Measurements from ENCODE around the gene DENND2A.

DENND2A gene

DNA sequence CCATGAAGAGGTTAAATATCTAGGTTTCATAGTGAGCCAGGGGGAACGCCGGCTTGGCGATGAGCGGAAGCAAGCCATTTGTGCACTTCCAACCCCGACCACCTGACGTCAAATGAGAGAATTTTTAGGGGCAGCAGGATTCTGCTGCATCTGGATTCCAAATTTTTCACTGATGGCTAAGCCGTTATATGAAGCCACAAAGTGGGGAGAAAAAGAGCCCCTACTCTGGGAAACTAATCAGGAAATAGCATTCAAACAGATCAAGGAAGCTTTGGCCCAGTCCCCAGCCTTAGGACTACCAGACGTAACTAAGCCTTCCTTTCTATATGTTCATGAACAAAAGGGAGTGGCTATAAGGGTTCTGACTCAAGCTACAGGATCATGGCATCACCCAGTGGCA, 19.2 kb upstream of the DENND2A start:
- H3K9me3 ChIP-seq (ENCODE audit: control insufficient read depth, low read length), result no peaks in the 10 kb centered on the region
- no peak overlapping the region for H3K4me3 ChIP-seq (ENCODE audit: insufficient read depth, low read depth, low read length, poor library complexity, severe bottlenecking)
- no peaks in the 10 kb centered on the region for H3K36me3 ChIP-seq (ENCODE audit: control insufficient read depth, insufficient read depth, low read length)
- H3K27me3 ChIP-seq (replicated peaks; ENCODE audit: control insufficient read depth, insufficient read depth, low read length, poor library complexity, severe bottlenecking), result no peaks in the 10 kb centered on the region
- H3K4me1 ChIP-seq (ENCODE audit: control insufficient read depth, insufficient read depth, low read length, poor library complexity, severe bottlenecking), result peaks cover 4% of the 10 kb centered on the region
- DNase-seq, result no peak
- H3K27ac ChIP-seq (ENCODE audit: insufficient read depth, low read length, poor library complexity, severe bottlenecking), result no peak overlapping the region

DNA sequence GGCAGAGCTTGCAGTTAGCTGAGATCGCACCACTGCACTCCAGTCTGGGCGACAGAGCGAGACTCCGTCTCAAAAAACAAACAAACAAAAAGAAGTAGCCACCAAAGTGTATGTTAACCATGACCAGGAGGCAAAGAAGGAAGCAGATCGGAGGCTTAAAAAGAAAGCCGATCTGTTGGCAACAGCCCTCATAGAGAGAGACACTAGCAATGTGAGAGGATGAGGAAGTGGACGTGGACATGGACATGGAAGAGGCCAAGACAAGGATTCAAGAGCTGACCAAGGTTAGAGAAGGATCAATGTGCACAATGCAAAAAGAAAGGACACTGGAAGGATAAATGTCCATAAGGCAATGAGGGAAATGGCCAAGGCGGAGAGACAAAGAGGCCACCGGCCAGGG, 17.3 kb upstream of the DENND2A start:
- Histone ChIP-seq H3K27ac (ENCODE audit: insufficient read depth, low read length, poor library complexity, severe bottlenecking) (no peak overlapping the region), H3K36me3 (ENCODE audit: control insufficient read depth, insufficient read depth, low read length) (no peaks in the 10 kb centered on the region), H3K4me3 (ENCODE audit: insufficient read depth, low read depth, low read length, poor library complexity, severe bottlenecking) (no peak overlapping the region), H3K9me3 (ENCODE audit: control insufficient read depth, low read length) (no peaks in the 10 kb centered on the region), H3K27me3 (replicated peaks; ENCODE audit: control insufficient read depth, insufficient read depth, low read length, poor library complexity, severe bottlenecking) (no peaks in the 10 kb centered on the region), H3K4me1 (ENCODE audit: control insufficient read depth, insufficient read depth, low read length, poor library complexity, severe bottlenecking) (peaks cover 4% of the 10 kb centered on the region)
- DNase-seq, result no peak

DNA sequence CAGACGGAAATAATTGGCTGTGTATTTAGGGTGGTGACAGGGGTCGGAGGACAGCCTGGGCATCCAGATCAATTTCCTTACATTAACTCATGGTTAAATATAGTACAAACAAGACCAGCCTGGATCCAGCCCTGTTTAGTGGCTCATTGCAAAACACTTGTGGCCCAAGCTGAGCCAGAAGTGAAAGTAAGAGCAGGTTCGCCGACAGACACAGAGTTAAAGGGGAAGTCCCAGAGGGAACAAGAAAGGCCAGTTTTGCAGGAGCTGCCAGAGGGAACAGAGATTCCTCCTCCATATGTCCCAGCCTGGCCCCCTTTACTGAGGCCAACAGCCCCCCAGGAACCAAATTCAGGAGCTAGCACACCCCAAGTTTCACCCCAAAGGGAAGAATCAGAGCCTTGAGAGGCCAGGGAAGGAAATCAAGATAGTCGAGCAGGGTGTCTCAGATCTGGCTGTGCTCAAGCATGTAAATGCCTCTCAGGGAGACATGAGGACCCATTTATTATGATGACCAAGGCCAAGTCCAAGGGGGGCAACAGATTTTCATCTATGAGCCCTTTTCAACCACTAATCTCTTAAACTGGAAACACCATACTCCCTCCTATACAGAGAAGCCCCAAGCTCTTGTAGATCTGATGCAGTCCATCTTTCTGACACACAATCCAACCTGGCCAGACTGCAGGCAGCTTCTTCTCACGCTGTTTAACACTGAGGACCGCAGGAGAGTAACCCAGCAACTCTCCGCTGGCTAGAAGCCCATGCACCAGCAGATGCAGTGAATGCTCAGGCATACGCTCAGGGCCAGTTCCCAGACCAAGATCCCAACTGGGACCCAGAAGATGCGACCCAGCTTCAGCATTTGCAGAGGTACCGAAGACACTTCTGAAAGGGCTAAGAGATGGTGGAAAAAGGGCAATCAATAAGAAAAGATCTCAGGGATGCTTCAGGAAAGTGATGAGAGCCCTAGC, 16.2 kb upstream of the DENND2A start:
- no peaks in the 10 kb centered on the region for H3K27me3 ChIP-seq (replicated peaks; ENCODE audit: control insufficient read depth, insufficient read depth, low read length, poor library complexity, severe bottlenecking)
- no peaks in the 10 kb centered on the region for H3K9me3 ChIP-seq (ENCODE audit: control insufficient read depth, low read length)
- peaks cover 4% of the 10 kb centered on the region for H3K4me1 ChIP-seq (ENCODE audit: control insufficient read depth, insufficient read depth, low read length, poor library complexity, severe bottlenecking)
- no peaks in the 10 kb centered on the region for H3K36me3 ChIP-seq (ENCODE audit: control insufficient read depth, insufficient read depth, low read length)
- peak overlapping the region; percentile 26 for H3K4me3 ChIP-seq (ENCODE audit: insufficient read depth, low read depth, low read length, poor library complexity, severe bottlenecking)
- H3K27ac ChIP-seq (ENCODE audit: insufficient read depth, low read length, poor library complexity, severe bottlenecking), result no peak overlapping the region
- no peak for DNase-seq

DNA sequence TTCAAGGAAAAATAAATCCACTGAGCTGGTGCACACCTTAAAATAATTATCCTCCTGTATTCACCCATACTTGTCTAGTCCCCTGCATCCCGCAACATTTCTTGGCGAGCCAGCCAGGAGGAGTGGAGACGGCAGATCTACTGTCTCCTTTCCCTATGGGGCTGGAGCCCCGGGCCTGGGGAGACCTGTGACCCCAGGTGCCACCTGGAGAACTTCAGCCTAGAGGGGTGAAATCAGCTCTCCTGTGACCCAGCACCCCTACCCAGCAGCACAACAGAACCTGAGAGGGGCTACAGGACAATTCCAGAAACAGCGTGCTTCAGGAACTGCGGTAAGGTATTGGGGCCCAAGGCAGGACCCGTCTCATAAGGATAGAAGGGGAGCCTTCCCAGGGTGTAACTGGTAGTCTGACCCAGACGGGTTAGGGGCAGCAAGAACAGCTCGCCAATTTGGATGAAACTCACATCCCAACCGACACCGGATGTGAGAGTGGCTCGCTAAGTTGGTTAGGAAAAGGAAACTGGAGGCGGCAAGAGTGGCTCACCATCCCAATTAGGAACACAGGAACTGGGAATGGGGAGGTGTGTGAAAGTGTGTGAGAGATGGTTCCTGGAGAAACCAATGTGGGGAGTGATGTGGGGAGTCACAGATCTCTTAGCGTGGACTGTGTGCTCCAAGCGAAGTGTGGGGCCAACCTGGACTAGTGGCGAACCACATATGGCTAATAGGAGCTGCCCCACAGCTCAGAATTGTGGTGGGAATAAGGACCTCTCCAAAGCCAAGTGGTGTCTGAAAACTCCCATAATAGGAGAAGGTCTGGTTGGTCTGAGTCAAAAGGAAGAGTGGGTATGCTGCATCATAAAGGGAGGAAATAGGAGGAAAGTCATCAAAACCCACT, 15.1 kb upstream of the DENND2A start:
- Histone ChIP-seq H3K4me3 (ENCODE audit: insufficient read depth, low read depth, low read length, poor library complexity, severe bottlenecking) (no peak overlapping the region), H3K27me3 (replicated peaks; ENCODE audit: control insufficient read depth, insufficient read depth, low read length, poor library complexity, severe bottlenecking) (no peaks in the 10 kb centered on the region), H3K9me3 (ENCODE audit: control insufficient read depth, low read length) (no peaks in the 10 kb centered on the region), H3K36me3 (ENCODE audit: control insufficient read depth, insufficient read depth, low read length) (no peaks in the 10 kb centered on the region), H3K4me1 (ENCODE audit: control insufficient read depth, insufficient read depth, low read length, poor library complexity, severe bottlenecking) (peaks cover 4% of the 10 kb centered on the region), H3K27ac (ENCODE audit: insufficient read depth, low read length, poor library complexity, severe bottlenecking) (no peak overlapping the region)
- DNase-seq, result no peak

DNA sequence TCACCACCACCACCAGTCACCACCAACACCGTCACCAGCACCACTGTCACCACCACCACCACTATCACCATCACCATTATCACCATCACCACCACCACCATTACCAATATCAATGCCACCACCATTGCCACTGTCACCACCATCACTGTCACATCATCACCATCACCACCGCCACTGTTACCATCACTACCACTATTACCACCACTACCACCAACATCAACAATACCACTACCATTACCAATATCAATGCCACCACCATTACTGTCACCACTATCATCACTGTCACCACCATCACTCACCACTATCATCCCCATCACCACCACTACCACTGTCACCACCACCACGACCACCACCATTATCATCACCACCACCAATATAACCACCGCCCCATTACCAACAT, 14.0 kb upstream of the DENND2A start:
- Histone ChIP-seq H3K36me3 (ENCODE audit: control insufficient read depth, insufficient read depth, low read length) (no peaks in the 10 kb centered on the region), H3K4me3 (ENCODE audit: insufficient read depth, low read depth, low read length, poor library complexity, severe bottlenecking) (no peak overlapping the region), H3K9me3 (ENCODE audit: control insufficient read depth, low read length) (no peaks in the 10 kb centered on the region), H3K27me3 (replicated peaks; ENCODE audit: control insufficient read depth, insufficient read depth, low read length, poor library complexity, severe bottlenecking) (no peaks in the 10 kb centered on the region), H3K27ac (ENCODE audit: insufficient read depth, low read length, poor library complexity, severe bottlenecking) (no peak overlapping the region), H3K4me1 (ENCODE audit: control insufficient read depth, insufficient read depth, low read length, poor library complexity, severe bottlenecking) (peaks cover 4% of the 10 kb centered on the region)
- DNase-seq, result no peak

DNA sequence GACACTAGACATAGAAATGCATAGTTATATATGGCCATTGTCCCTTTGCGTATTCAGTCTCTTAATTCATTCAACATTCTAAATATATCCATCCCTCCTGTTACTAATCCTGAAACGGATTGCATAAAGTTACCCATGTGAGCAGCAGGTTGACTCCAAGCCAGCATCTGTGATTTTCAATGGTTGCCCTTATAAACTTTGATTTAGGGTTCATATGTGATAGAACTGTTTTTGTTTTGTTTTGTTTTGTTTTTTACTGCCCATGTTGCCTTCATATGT, 13.4 kb upstream of the DENND2A start:
- DNase-seq, result no peak
- Histone ChIP-seq H3K36me3 (ENCODE audit: control insufficient read depth, insufficient read depth, low read length) (no peaks in the 10 kb centered on the region), H3K4me3 (ENCODE audit: insufficient read depth, low read depth, low read length, poor library complexity, severe bottlenecking) (no peak overlapping the region), H3K27ac (ENCODE audit: insufficient read depth, low read length, poor library complexity, severe bottlenecking) (no peak overlapping the region), H3K4me1 (ENCODE audit: control insufficient read depth, insufficient read depth, low read length, poor library complexity, severe bottlenecking) (peaks cover 4% of the 10 kb centered on the region), H3K27me3 (replicated peaks; ENCODE audit: control insufficient read depth, insufficient read depth, low read length, poor library complexity, severe bottlenecking) (no peaks in the 10 kb centered on the region), H3K9me3 (ENCODE audit: control insufficient read depth, low read length) (no peaks in the 10 kb centered on the region)

DNA sequence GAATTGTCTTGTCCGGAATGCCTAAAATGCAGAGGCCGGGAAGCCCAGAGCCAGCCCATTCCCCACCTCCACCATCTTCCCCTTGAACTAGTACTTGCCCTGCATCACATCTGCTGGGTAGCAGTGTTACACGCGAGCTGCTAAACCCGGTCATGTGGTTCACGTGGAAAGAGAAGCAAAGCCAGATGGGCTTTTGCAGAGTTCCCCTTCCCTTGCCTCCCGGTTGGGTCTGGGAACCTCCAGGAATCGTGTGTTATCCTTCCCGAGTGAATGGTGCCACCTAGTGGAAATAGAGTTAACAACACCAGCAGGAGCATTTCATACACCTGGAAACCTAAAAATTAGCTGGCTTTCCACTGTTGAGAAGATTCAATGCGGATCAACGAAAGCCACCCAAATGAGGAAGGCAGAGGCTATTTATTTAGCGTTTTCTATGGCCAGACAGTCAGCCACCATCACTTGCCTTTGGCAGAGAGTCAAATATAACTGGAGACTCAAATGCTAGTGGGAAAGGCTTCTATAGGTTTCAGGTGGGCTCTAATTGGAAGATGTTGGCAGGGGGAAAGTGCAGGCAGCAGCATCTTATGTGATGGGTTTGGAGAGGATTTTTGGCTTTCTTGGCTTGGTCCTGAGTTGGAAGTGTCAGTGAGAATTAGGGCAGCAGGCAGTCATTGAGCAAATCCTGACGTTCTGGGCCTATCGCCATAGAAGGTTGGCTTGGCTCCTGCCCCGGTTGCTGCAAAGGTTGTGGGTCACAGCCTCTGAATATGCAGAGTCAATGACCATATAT, 12.9 kb upstream of the DENND2A start:
- Histone ChIP-seq H3K27me3 (replicated peaks; ENCODE audit: control insufficient read depth, insufficient read depth, low read length, poor library complexity, severe bottlenecking) (no peaks in the 10 kb centered on the region), H3K4me3 (ENCODE audit: insufficient read depth, low read depth, low read length, poor library complexity, severe bottlenecking) (no peak overlapping the region), H3K9me3 (ENCODE audit: control insufficient read depth, low read length) (no peaks in the 10 kb centered on the region), H3K4me1 (ENCODE audit: control insufficient read depth, insufficient read depth, low read length, poor library complexity, severe bottlenecking) (peaks cover 4% of the 10 kb centered on the region), H3K36me3 (ENCODE audit: control insufficient read depth, insufficient read depth, low read length) (no peaks in the 10 kb centered on the region), H3K27ac (ENCODE audit: insufficient read depth, low read length, poor library complexity, severe bottlenecking) (no peak overlapping the region)
- peak in 1 of 3 donors; percentile 11 for DNase-seq

DNA sequence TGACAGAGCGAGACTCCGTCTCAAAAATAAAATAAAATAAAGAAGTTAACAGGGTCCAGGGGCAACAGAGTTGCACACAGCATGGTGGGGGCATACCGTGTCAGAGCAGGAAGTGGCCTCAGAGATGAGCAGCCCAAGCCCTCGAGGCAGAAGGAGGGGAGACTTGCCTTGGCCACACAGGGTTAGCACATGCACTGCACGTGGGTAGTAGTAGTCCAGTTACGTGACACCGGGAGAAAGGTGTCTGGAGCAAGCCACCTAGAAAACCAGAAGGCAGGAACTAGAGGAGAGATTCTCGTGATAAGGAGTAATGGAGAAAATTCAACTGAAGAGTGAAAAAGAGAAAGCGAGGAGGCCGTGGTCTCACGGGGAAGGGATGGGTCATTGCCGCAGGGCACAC, 9.8 kb upstream of the DENND2A start:
- H3K27me3 ChIP-seq (replicated peaks; ENCODE audit: control insufficient read depth, insufficient read depth, low read length, poor library complexity, severe bottlenecking), result no peaks in the 10 kb centered on the region
- no peaks in the 10 kb centered on the region for H3K4me1 ChIP-seq (ENCODE audit: control insufficient read depth, insufficient read depth, low read length, poor library complexity, severe bottlenecking)
- no peak overlapping the region for H3K4me3 ChIP-seq (ENCODE audit: insufficient read depth, low read depth, low read length, poor library complexity, severe bottlenecking)
- H3K27ac ChIP-seq (ENCODE audit: insufficient read depth, low read length, poor library complexity, severe bottlenecking), result no peak overlapping the region
- no peaks in the 10 kb centered on the region for H3K36me3 ChIP-seq (ENCODE audit: control insufficient read depth, insufficient read depth, low read length)
- H3K9me3 ChIP-seq (ENCODE audit: control insufficient read depth, low read length), result no peaks in the 10 kb centered on the region
- DNase-seq, result no peak

DNA sequence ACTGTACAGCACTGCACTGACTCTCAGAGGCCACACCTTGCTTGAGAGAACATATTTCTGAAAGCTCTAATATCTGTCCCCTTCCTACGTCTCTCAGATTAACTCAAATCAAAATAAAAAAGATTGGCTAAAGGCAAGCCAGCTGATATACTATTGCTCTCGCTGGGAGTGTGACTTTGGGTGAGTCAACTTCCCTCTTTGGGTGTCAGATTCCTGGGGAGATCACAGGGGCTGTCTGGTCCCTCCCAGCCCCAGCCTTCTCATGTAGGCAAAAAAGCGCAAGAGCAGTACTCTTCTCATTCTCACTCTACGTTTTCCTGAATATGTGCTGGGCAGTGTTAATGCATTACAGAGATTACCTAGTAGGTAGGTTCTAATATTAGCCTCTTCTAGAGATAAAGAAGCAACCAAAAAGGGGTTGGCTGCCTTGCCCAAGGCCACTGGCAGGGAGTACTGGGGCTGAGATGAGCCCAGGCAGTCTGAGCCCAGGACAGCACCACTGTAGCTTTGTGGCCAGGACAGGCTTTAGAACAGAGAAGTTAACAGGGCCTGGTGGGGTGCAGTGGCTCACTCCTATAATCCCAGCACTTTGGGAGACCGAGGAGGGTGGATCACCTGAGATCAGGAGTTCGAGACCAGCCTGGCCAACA, 9.1 kb upstream of the DENND2A start:
- Histone ChIP-seq H3K36me3 (ENCODE audit: control insufficient read depth, insufficient read depth, low read length) (no peaks in the 10 kb centered on the region), H3K9me3 (ENCODE audit: control insufficient read depth, low read length) (no peaks in the 10 kb centered on the region), H3K4me1 (ENCODE audit: control insufficient read depth, insufficient read depth, low read length, poor library complexity, severe bottlenecking) (no peaks in the 10 kb centered on the region), H3K4me3 (ENCODE audit: insufficient read depth, low read depth, low read length, poor library complexity, severe bottlenecking) (no peak overlapping the region), H3K27ac (ENCODE audit: insufficient read depth, low read length, poor library complexity, severe bottlenecking) (no peak overlapping the region), H3K27me3 (replicated peaks; ENCODE audit: control insufficient read depth, insufficient read depth, low read length, poor library complexity, severe bottlenecking) (no peaks in the 10 kb centered on the region)
- no peak for DNase-seq
